Gastrocnemius medialis (tissue), 4 donors: ENCODE results near the gene LRRC61. TPM values are rescaled to one million over a fixed set of nuclear protein-coding genes. Genes with fewer than 3 reads are reported as not detected.

Experiments
- ATAC-seq, 2 donors: fragments of 150-250 bp; one replicate each; pipeline ENCODE4 v1.9.1; 2016
- DNase-seq, 2 donors: peaks; one replicate each; pipeline ENCODE4 v3.0.0-alpha.2; 2019
- H3K27ac ChIP-seq, 4 donors: fragments of 200-600 bp; sonication (generic); 1 replicate in 1 of 4; 2 replicates in 3 of 4; pipeline ENCODE4 v1.5.1; 2016 to 2018; ENCODE audit warnings: mild to moderate bottlenecking in 2 of 4, moderate library complexity in 1 of 4
- H3K27me3 ChIP-seq, 3 donors: fragments of 200-600 bp; sonication (generic) in 2 of 3; 1 replicate in 1 of 3; 2 replicates in 2 of 3; pipeline versions ENCODE4 v1.5.1 to v1.6.0; 2016 to 2019; ENCODE audit warnings: mild to moderate bottlenecking in 1 of 3, moderate library complexity in 1 of 3
- H3K36me3 ChIP-seq, 2 donors: fragments of 200-600 bp; sonication (generic) in 1 of 2; one replicate each; pipeline ENCODE4 v1.5.1; 2017 to 2018
- H3K4me1 ChIP-seq, 2 donors: fragments of 200-600 bp; sonication (generic) in 1 of 2; one replicate each; pipeline ENCODE4 v1.5.1; 2016 to 2017; ENCODE audit warnings: mild to moderate bottlenecking in 2 of 2
- H3K4me3 ChIP-seq, 4 donors: fragments of 200-600 bp; sonication (generic) in 3 of 4; 1 replicate in 1 of 4; 2 replicates in 3 of 4; pipeline ENCODE4 v1.5.1; 2016 to 2019; ENCODE audit warnings: mild to moderate bottlenecking in 2 of 4
- H3K9me3 ChIP-seq, 3 donors: fragments of 200-600 bp; sonication (generic) in 2 of 3; 1 replicate in 1 of 3; 2 replicates in 2 of 3; pipeline ENCODE4 v1.5.1; 2016 to 2019
- CTCF ChIP-seq, 5 experiments: fragments of 450-650 bp in 3 of 5; fragments of 200-600 bp in 2 of 5; sonication (generic) in 2 of 5; IDR thresholded peaks in 4 of 5; conservative IDR thresholded peaks in 1 of 5; 1 replicate in 4 of 5; 2 replicates in 1 of 5; pipeline ENCODE4 v1.5.1; 2016 to 2019; ENCODE audit warnings: antibody characterized with exemption in 5 of 5, mild to moderate bottlenecking in 3 of 5, moderate library complexity in 3 of 5
- POLR2A ChIP-seq, 2 donors: fragments of 450-650 bp; IDR thresholded peaks; one replicate each; pipeline ENCODE4 v1.6.1; 2017; ENCODE audit warnings: antibody characterized with exemption in 2 of 2, mild to moderate bottlenecking in 2 of 2, moderate library complexity in 2 of 2
- in situ Hi-C, 4 donors: fragments of 200-750 bp; cut with MboI; loops; one replicate each; pipeline versions ENCODE4 v1.15.0 to v1.8.0; 2017; ENCODE audit warnings: low sequenced_read_pairs in 4 of 4
- intact Hi-C: fragments of 100-400 bp; cut with DNase I; formaldehyde crosslinking; loops from one replicate; pipeline ENCODE4 v1.15.1; 2023; ENCODE audit warnings: low total_unique reads
- total RNA-seq, 4 donors: library from RNA; depleted of rRNA; stranded (reverse); fragments of >200 nt; gene quantifications; one replicate each; pipeline versions ENCODE4 v1.1.0 to v1.2.3, GENCODE V29; 2016

The LRRC61 gene
- total RNA-seq, 4 donors from 2014 or later: 0.62 to 6.8 (median 1.9) TPM

- Histone ChIP-seq H3K27ac (no peak overlapping the region), H3K4me1 (no peaks in the 10 kb centered on the region), H3K27me3 (no peaks in the 10 kb centered on the region), H3K4me3 (no peak overlapping the region), H3K9me3 (no peaks in the 10 kb centered on the region), H3K36me3 (no peaks in the 10 kb centered on the region)
- ATAC-seq (no peak), DNase-seq (no peak)
- in situ Hi-C loops (no loop called here), intact Hi-C loops (no loop called here)
- no peak for TF ChIP-seq CTCF (IDR thresholded peaks at IDR 0.05 in 4 of 5, conservative IDR thresholded peaks at IDR 0.05 in 1 of 5)
- no peak for TF ChIP-seq POLR2A (IDR thresholded peaks at IDR 0.05)
These were observed 9.9 kb downstream of the LRRC61 start for GRCh38 chr7:150332852-150333635.

- Histone ChIP-seq H3K27me3 (no peaks in the 10 kb centered on the region), H3K4me3 (no peak overlapping the region), H3K36me3 (no peaks in the 10 kb centered on the region), H3K4me1 (no peaks in the 10 kb centered on the region), H3K27ac (no peak overlapping the region), H3K9me3 (no peaks in the 10 kb centered on the region)
- TF ChIP-seq CTCF (IDR thresholded peaks at IDR 0.05 in 4 of 5, conservative IDR thresholded peaks at IDR 0.05 in 1 of 5) (no peak), POLR2A (IDR thresholded peaks at IDR 0.05) (no peak)
- no peak for DNase-seq
- intact Hi-C loops: no loop called here
- in situ Hi-C loops: no loop called here
- no peak for ATAC-seq
These were observed 10.5 kb downstream of the LRRC61 start for GRCh38 chr7:150333659-150334058.

- TF ChIP-seq CTCF (IDR thresholded peaks at IDR 0.05 in 4 of 5, conservative IDR thresholded peaks at IDR 0.05 in 1 of 5) (no peak), POLR2A (IDR thresholded peaks at IDR 0.05) (no peak)
- Histone ChIP-seq H3K4me1 (no peaks in the 10 kb centered on the region), H3K27me3 (peaks cover 0 to 1% (median 0%) of the 10 kb centered on the region in 3 donors), H3K4me3 (no peak overlapping the region), H3K27ac (no peak overlapping the region), H3K9me3 (no peaks in the 10 kb centered on the region), H3K36me3 (no peaks in the 10 kb centered on the region)
- ATAC-seq: no peak
- intact Hi-C loops: no loop called here
- in situ Hi-C loops: no loop called here
- DNase-seq: no peak
These were observed 11.0 kb downstream of the LRRC61 start for GRCh38 chr7:150334108-150334507.

GRCh38 chr7:150335108-150335773 lies 12.1 kb downstream of the LRRC61 start:
- no peak for ATAC-seq
- Histone ChIP-seq H3K4me3 (no peak overlapping the region), H3K36me3 (no peaks in the 10 kb centered on the region), H3K4me1 (peaks cover 2 to 3% of the 10 kb centered on the region in 2 donors), H3K27ac (no peak overlapping the region), H3K27me3 (peaks cover 4 to 12% (median 7%) of the 10 kb centered on the region in 3 donors), H3K9me3 (no peaks in the 10 kb centered on the region)
- DNase-seq: no peak
- intact Hi-C loops: no loop called here
- TF ChIP-seq CTCF (IDR thresholded peaks at IDR 0.05 in 4 of 5, conservative IDR thresholded peaks at IDR 0.05 in 1 of 5) (no peak), POLR2A (IDR thresholded peaks at IDR 0.05) (no peak)
- in situ Hi-C loops: no loop called here
